SK-N-SH (cell line): Measurements from ENCODE around the gene DHRS7C.

Experiments used
- EP300 ChIP-seq, 2 experiments: IDR thresholded peaks; 2 replicates each; pipeline versions ENCODE4 v1.4.0 to v1.6.1; 2012; ENCODE audit warnings: borderline replicate concordance in 1 of 2, low read depth in 1 of 2, low read length in 1 of 2
- EZH2phosphoT487 ChIP-seq: fragments of 200-600 bp; sonication (generic); IDR thresholded peaks from 2 replicates; pipeline ENCODE4 v1.6.1; 2017; ENCODE audit warnings: low read depth, mixed run types, mild to moderate bottlenecking, antibody characterized with exemption, moderate library complexity, borderline replicate concordance
- JUND ChIP-seq: IDR thresholded peaks from 2 replicates; pipeline ENCODE4 v1.4.0; 2012
- NFIC ChIP-seq: IDR thresholded peaks from 2 replicates; pipeline ENCODE4 v1.4.0; 2012; ENCODE audit warnings: borderline replicate concordance
- POLR2AphosphoS5 ChIP-seq: IDR thresholded peaks from 2 replicates; pipeline ENCODE4 v1.6.1; 2012; ENCODE audit warnings: low read depth, low read length
- RCOR1 ChIP-seq: fragments of 150-350 bp; IDR thresholded peaks from 2 replicates; pipeline ENCODE4 v1.6.1; 2017; ENCODE audit warnings: antibody characterized with exemption, low read length
- TAF1 ChIP-seq: IDR thresholded peaks from 2 replicates; pipeline ENCODE4 v1.6.1; 2012; ENCODE audit warnings: low read depth, mild to moderate bottlenecking, low read length, moderate library complexity, borderline replicate concordance
- TEAD4 ChIP-seq: IDR thresholded peaks from 2 replicates; pipeline ENCODE4 v1.4.0; 2012; ENCODE audit warnings: mild to moderate bottlenecking, borderline replicate concordance; ENCODE audit not compliant: insufficient read depth
- YY1 ChIP-seq: IDR thresholded peaks from 2 replicates; pipeline ENCODE4 v1.4.0; 2012; ENCODE audit warnings: low read depth, mild to moderate bottlenecking
- TF ChIP-seq, protein P1 (sequence below): fragments of 150-350 bp; IDR thresholded peaks from 2 replicates; pipeline ENCODE4 v1.6.1; 2016; ENCODE audit warnings: mild to moderate bottlenecking, low read depth, low read length
- TF ChIP-seq, protein P2 (sequence below): IDR thresholded peaks from 2 replicates; pipeline ENCODE4; 2012
- TF ChIP-seq, protein P3 (sequence below): fragments of 200-600 bp; sonication (generic); IDR thresholded peaks from 2 replicates; pipeline ENCODE4 v1.6.1; 2017; ENCODE audit warnings: antibody characterized with exemption, mild to moderate bottlenecking, moderate library complexity
- TF ChIP-seq, protein P4 (sequence below): IDR thresholded peaks from 2 replicates; pipeline ENCODE4 v1.4.0; 2012; ENCODE audit warnings: low read depth, borderline replicate concordance

DNA sequence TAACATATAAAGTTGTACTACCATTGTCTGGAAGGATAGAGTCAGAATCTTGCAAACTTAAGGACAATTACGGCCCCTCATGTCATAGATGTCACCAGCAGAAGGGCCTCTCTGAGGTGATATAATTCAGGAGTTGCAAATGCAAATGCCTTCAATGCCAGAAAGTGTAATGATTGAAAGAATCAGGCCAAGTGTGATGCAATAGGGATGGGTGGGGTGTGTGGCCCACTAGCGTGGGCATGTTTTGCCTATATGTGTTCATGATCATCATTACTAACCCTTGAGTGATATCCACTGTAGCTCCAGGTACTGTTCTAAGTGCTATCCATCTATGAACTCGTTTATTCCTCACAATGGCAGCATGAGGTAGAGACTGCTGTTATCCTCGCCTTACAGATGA lies 1.1 kb downstream of the DHRS7C start:
- TF ChIP-seq EP300 (IDR thresholded peaks at IDR 0.05; ENCODE audit: borderline replicate concordance in 1 of 2, low read depth in 1 of 2, low read length in 1 of 2) (no peak), RCOR1 (no peak), POLR2AphosphoS5 (no peak), TEAD4 (no peak), YY1 (no peak), TAF1 (no peak), JUND (no peak), EZH2phosphoT487 (no peak), NFIC (no peak)
- TF ChIP-seq, protein P1, sequence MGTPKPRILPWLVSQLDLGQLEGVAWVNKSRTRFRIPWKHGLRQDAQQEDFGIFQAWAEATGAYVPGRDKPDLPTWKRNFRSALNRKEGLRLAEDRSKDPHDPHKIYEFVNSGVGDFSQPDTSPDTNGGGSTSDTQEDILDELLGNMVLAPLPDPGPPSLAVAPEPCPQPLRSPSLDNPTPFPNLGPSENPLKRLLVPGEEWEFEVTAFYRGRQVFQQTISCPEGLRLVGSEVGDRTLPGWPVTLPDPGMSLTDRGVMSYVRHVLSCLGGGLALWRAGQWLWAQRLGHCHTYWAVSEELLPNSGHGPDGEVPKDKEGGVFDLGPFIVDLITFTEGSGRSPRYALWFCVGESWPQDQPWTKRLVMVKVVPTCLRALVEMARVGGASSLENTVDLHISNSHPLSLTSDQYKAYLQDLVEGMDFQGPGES = no peak
- TF ChIP-seq, protein P2, sequence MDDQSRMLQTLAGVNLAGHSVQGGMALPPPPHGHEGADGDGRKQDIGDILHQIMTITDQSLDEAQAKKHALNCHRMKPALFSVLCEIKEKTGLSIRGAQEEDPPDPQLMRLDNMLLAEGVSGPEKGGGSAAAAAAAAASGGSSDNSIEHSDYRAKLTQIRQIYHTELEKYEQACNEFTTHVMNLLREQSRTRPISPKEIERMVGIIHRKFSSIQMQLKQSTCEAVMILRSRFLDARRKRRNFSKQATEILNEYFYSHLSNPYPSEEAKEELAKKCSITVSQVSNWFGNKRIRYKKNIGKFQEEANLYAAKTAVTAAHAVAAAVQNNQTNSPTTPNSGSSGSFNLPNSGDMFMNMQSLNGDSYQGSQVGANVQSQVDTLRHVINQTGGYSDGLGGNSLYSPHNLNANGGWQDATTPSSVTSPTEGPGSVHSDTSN = no peak
- TF ChIP-seq, protein P3, sequence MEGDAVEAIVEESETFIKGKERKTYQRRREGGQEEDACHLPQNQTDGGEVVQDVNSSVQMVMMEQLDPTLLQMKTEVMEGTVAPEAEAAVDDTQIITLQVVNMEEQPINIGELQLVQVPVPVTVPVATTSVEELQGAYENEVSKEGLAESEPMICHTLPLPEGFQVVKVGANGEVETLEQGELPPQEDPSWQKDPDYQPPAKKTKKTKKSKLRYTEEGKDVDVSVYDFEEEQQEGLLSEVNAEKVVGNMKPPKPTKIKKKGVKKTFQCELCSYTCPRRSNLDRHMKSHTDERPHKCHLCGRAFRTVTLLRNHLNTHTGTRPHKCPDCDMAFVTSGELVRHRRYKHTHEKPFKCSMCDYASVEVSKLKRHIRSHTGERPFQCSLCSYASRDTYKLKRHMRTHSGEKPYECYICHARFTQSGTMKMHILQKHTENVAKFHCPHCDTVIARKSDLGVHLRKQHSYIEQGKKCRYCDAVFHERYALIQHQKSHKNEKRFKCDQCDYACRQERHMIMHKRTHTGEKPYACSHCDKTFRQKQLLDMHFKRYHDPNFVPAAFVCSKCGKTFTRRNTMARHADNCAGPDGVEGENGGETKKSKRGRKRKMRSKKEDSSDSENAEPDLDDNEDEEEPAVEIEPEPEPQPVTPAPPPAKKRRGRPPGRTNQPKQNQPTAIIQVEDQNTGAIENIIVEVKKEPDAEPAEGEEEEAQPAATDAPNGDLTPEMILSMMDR = no peak
- TF ChIP-seq, protein P4, sequence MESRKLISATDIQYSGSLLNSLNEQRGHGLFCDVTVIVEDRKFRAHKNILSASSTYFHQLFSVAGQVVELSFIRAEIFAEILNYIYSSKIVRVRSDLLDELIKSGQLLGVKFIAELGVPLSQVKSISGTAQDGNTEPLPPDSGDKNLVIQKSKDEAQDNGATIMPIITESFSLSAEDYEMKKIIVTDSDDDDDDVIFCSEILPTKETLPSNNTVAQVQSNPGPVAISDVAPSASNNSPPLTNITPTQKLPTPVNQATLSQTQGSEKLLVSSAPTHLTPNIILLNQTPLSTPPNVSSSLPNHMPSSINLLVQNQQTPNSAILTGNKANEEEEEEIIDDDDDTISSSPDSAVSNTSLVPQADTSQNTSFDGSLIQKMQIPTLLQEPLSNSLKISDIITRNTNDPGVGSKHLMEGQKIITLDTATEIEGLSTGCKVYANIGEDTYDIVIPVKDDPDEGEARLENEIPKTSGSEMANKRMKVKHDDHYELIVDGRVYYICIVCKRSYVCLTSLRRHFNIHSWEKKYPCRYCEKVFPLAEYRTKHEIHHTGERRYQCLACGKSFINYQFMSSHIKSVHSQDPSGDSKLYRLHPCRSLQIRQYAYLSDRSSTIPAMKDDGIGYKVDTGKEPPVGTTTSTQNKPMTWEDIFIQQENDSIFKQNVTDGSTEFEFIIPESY = no peak
